HepG2 (cell line): ENCODE results near the gene UBTF. TPM values are rescaled to one million over a fixed set of nuclear protein-coding genes. Genes with fewer than 3 reads are reported as not detected.

Experiments
- CEBPB ChIP-seq: IDR thresholded peaks from 2 replicates; pipeline ENCODE4 v1.6.1; 2011; ENCODE audit warnings: low read depth, low read length, improper control_type of control experiment, borderline replicate concordance
- FOXA1 ChIP-seq, 2 experiments: fragments of 450-650 bp in 1 of 2; sonication (generic) in 1 of 2; formaldehyde crosslinking in 1 of 2; IDR thresholded peaks; 2 replicates each; pipeline versions ENCODE4 v1.4.0 to v1.6.1; 2016 to 2020; ENCODE audit warnings: missing genetic modification reagents in 1 of 2
- FOXP1 ChIP-seq, 2 experiments: fragments of 450-650 bp in 1 of 2; IDR thresholded peaks; 2 replicates each; pipeline ENCODE4 v1.6.1; 2017 to 2018; ENCODE audit warnings: antibody characterized with exemption in 1 of 2
- HNRNPL ChIP-seq: fragments of 200-400 bp; formaldehyde crosslinking; IDR thresholded peaks from 2 replicates; pipeline ENCODE4 v1.6.1; 2017; ENCODE audit warnings: mild to moderate bottlenecking, low read depth, low read length
- HOMEZ ChIP-seq: IDR thresholded peaks from 2 replicates; pipeline ENCODE4 v1.6.1; 2016; ENCODE audit warnings: low read depth
- IKZF1 ChIP-seq: fragments of 450-650 bp; IDR thresholded peaks from 2 replicates; pipeline ENCODE4 v1.7.1; 2016
- IKZF5 ChIP-seq: IDR thresholded peaks from 2 replicates; pipeline ENCODE4 v1.6.1; 2018; ENCODE audit warnings: missing genetic modification reagents, mild to moderate bottlenecking, missing compliant biosample characterization
- KAT8 ChIP-seq: IDR thresholded peaks from 2 replicates; pipeline ENCODE4 v1.6.1; 2016; ENCODE audit warnings: missing genetic modification reagents, missing compliant biosample characterization
- KDM6A ChIP-seq: IDR thresholded peaks from 2 replicates; pipeline ENCODE4 v1.6.1; 2016; ENCODE audit warnings: low read depth
- MAFF ChIP-seq: IDR thresholded peaks from 2 replicates; pipeline ENCODE4 v1.6.1; 2011; ENCODE audit warnings: low read depth, low read length, improper control_type of control experiment
- MTF2 ChIP-seq: sonication (generic); formaldehyde crosslinking; IDR thresholded peaks from 2 replicates; pipeline ENCODE4 v1.5.0; 2020; ENCODE audit warnings: missing genetic modification reagents, borderline replicate concordance
- SALL1 ChIP-seq: sonication (generic); formaldehyde crosslinking; IDR thresholded peaks from 2 replicates; pipeline ENCODE4 v1.8.0; 2022; ENCODE audit warnings: mild to moderate bottlenecking, missing genetic modification reagents
- SMC3 ChIP-seq: IDR thresholded peaks from 2 replicates; pipeline ENCODE4 v1.6.1; 2011; ENCODE audit warnings: low read length, improper control_type of control experiment
- SPEN ChIP-seq: sonication (generic); formaldehyde crosslinking; IDR thresholded peaks from 2 replicates; pipeline ENCODE4 v1.5.1; 2020; ENCODE audit warnings: low read depth, mild to moderate bottlenecking, missing genetic modification reagents
- ZBTB21 ChIP-seq: sonication (generic); formaldehyde crosslinking; IDR thresholded peaks from 2 replicates; pipeline ENCODE4 v1.4.0; 2020; ENCODE audit warnings: missing genetic modification reagents
- ZBTB38 ChIP-seq: sonication (generic); formaldehyde crosslinking; IDR thresholded peaks from 2 replicates; pipeline ENCODE4 v1.5.1; 2020; ENCODE audit warnings: mild to moderate bottlenecking, missing genetic modification reagents
- ZMAT5 ChIP-seq: sonication (generic); formaldehyde crosslinking; IDR thresholded peaks from 2 replicates; pipeline ENCODE4 v1.5.0; 2020; ENCODE audit warnings: mild to moderate bottlenecking, low read depth, missing genetic modification reagents, borderline replicate concordance
- ZNF33A ChIP-seq: sonication (generic); formaldehyde crosslinking; IDR thresholded peaks from 2 replicates; pipeline ENCODE4 v1.5.1; 2020; ENCODE audit warnings: missing genetic modification reagents, mild to moderate bottlenecking, moderate library complexity, borderline replicate concordance
- ZNF589 ChIP-seq: sonication (generic); formaldehyde crosslinking; conservative IDR thresholded peaks from 2 replicates; pipeline ENCODE4 v1.8.0; 2022; ENCODE audit warnings: mild to moderate bottlenecking, moderate library complexity, missing genetic modification reagents
- ZNF652 ChIP-seq: IDR thresholded peaks from 2 replicates; pipeline ENCODE4 v1.6.1; 2016; ENCODE audit warnings: low read depth, borderline replicate concordance
- ZNF749 ChIP-seq: sonication (generic); formaldehyde crosslinking; IDR thresholded peaks from 2 replicates; pipeline ENCODE4 v1.8.0; 2022; ENCODE audit warnings: mild to moderate bottlenecking, missing genetic modification reagents, moderate library complexity, borderline replicate concordance
- ZNF772 ChIP-seq: sonication (generic); formaldehyde crosslinking; IDR thresholded peaks from 2 replicates; pipeline ENCODE4 v1.5.0; 2020; ENCODE audit warnings: mild to moderate bottlenecking, missing genetic modification reagents
- polyA plus RNA-seq, 8 experiments: library from polyadenylated mRNA; depleted of rRNA in 3 of 8; stranded (reverse) in 7 of 8; unstranded in 1 of 8; fragments of >200 nt; fragmentation: Illumina TruSeq in 4 of 8; extraction: Trizol in 4 of 8; gene quantifications; 2 replicates each; pipeline versions ENCODE4 v1.2.1 to v1.2.3, GENCODE V29; 2011 to 2016; ENCODE audit warnings: low read depth in 4 of 8, missing spikeins in 1 of 8, mixed read lengths in 1 of 8; ENCODE audit not compliant: insufficient read depth in 1 of 8
- total RNA-seq, 5 experiments: library from RNA; depleted of rRNA; stranded (reverse); fragments of >200 nt; fragmentation: Illumina TruSeq; extraction: Trizol; gene quantifications; 2 replicates each; pipeline ENCODE4 v1.2.3, GENCODE V29; 2016; ENCODE audit warnings: low read depth in 1 of 5
- TF ChIP-seq, protein P1 (sequence below): IDR thresholded peaks from 2 replicates; pipeline ENCODE4 v1.6.1; 2012; ENCODE audit warnings: low read length, improper control_type of control experiment
- TF ChIP-seq, protein P2 (sequence below): sonication (generic); formaldehyde crosslinking; IDR thresholded peaks from 2 replicates; pipeline ENCODE4 v1.4.0; 2020; ENCODE audit warnings: mild to moderate bottlenecking, missing genetic modification reagents

The UBTF gene
- total and polyA plus RNA-seq, 2 of the 13 experiments (the other 11 are each of a cell fraction or from before 2014, with no cell fraction given) = 15.2 to 60.9 TPM

GRCh38 chr17:44186307-44187130 is 33.0 kb downstream of the UBTF start, which contains the start of gene TMUB2 (continued):
- TF ChIP-seq, protein P1, sequence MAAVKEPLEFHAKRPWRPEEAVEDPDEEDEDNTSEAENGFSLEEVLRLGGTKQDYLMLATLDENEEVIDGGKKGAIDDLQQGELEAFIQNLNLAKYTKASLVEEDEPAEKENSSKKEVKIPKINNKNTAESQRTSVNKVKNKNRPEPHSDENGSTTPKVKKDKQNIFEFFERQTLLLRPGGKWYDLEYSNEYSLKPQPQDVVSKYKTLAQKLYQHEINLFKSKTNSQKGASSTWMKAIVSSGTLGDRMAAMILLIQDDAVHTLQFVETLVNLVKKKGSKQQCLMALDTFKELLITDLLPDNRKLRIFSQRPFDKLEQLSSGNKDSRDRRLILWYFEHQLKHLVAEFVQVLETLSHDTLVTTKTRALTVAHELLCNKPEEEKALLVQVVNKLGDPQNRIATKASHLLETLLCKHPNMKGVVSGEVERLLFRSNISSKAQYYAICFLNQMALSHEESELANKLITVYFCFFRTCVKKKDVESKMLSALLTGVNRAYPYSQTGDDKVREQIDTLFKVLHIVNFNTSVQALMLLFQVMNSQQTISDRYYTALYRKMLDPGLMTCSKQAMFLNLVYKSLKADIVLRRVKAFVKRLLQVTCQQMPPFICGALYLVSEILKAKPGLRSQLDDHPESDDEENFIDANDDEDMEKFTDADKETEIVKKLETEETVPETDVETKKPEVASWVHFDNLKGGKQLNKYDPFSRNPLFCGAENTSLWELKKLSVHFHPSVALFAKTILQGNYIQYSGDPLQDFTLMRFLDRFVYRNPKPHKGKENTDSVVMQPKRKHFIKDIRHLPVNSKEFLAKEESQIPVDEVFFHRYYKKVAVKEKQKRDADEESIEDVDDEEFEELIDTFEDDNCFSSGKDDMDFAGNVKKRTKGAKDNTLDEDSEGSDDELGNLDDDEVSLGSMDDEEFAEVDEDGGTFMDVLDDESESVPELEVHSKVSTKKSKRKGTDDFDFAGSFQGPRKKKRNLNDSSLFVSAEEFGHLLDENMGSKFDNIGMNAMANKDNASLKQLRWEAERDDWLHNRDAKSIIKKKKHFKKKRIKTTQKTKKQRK = no peak
- TF ChIP-seq ZMAT5 (CRISPR knock-in tag) = no peak
- TF ChIP-seq SMC3 = no peak; the same call in 1 of the 2 replicates
- TF ChIP-seq ZBTB38 = peak; percentile 68; the same call in 1 of the 2 replicates
- no peak for TF ChIP-seq MTF2 (CRISPR knock-in tag)
- peak; percentile 89; the same call in 1 of the 2 replicates for TF ChIP-seq ZNF749
- TF ChIP-seq FOXP1 (IDR thresholded peaks at IDR 0.05) = no peak
- no peak for TF ChIP-seq FOXP1 (CRISPR knock-in tag; IDR thresholded peaks at IDR 0.05)
- TF ChIP-seq IKZF5 (CRISPR knock-in tag) = peak; percentile 52; the same call in 1 of the 2 replicates
- TF ChIP-seq ZNF772 (CRISPR knock-in tag) = no peak; the same call in 1 of the 2 replicates
- TF ChIP-seq, protein P2, sequence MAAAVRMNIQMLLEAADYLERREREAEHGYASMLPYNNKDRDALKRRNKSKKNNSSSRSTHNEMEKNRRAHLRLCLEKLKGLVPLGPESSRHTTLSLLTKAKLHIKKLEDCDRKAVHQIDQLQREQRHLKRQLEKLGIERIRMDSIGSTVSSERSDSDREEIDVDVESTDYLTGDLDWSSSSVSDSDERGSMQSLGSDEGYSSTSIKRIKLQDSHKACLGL (CRISPR knock-in tag) = no peak; the same call in 1 of the 2 replicates
- peak; percentile 96 for TF ChIP-seq KAT8 (CRISPR knock-in tag)
- peak; percentile 57 for TF ChIP-seq SPEN (CRISPR knock-in tag)
- peak; percentile 35; the same call in 1 of the 2 replicates for TF ChIP-seq HOMEZ (CRISPR knock-in tag)
- TF ChIP-seq ZBTB21 (CRISPR knock-in tag) = peak; percentile 100
- TF ChIP-seq MAFF = no peak
- peak; percentile 93 for TF ChIP-seq CEBPB
- no peak for TF ChIP-seq ZNF652 (CRISPR knock-in tag)
- TF ChIP-seq ZNF589 (CRISPR knock-in tag) = no peak
- no peak for TF ChIP-seq IKZF1
- no peak for TF ChIP-seq FOXA1 (IDR thresholded peaks at IDR 0.05)
- peak; percentile 5; the same call in 1 of the 2 replicates for TF ChIP-seq FOXA1 (CRISPR knock-in tag; IDR thresholded peaks at IDR 0.05)
- TF ChIP-seq HNRNPL = peak; percentile 62; the same call in 1 of the 2 replicates
- no peak for TF ChIP-seq ZNF33A (CRISPR knock-in tag)
- TF ChIP-seq KDM6A = no peak
- TF ChIP-seq SALL1 (CRISPR knock-in tag) = peak; percentile 78
